ENCODE results near the gene PPM1G.
A peak's percentile ranks its signal among the peaks of the same experiment; 100 is the strongest.

Gene PPM1G, protein sequence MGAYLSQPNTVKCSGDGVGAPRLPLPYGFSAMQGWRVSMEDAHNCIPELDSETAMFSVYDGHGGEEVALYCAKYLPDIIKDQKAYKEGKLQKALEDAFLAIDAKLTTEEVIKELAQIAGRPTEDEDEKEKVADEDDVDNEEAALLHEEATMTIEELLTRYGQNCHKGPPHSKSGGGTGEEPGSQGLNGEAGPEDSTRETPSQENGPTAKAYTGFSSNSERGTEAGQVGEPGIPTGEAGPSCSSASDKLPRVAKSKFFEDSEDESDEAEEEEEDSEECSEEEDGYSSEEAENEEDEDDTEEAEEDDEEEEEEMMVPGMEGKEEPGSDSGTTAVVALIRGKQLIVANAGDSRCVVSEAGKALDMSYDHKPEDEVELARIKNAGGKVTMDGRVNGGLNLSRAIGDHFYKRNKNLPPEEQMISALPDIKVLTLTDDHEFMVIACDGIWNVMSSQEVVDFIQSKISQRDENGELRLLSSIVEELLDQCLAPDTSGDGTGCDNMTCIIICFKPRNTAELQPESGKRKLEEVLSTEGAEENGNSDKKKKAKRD
- long read RNA-seq, transcript PPM1G-201 (10 exons, 2,311 nt) = major isoform, 2,399 of 2,636 reads
- long read RNA-seq, partial matches to known transcripts = 120 of 2,636 reads
- long read RNA-seq, other reads (novel, unspliced or antisense) = 117 of 2,636 reads

DNA sequence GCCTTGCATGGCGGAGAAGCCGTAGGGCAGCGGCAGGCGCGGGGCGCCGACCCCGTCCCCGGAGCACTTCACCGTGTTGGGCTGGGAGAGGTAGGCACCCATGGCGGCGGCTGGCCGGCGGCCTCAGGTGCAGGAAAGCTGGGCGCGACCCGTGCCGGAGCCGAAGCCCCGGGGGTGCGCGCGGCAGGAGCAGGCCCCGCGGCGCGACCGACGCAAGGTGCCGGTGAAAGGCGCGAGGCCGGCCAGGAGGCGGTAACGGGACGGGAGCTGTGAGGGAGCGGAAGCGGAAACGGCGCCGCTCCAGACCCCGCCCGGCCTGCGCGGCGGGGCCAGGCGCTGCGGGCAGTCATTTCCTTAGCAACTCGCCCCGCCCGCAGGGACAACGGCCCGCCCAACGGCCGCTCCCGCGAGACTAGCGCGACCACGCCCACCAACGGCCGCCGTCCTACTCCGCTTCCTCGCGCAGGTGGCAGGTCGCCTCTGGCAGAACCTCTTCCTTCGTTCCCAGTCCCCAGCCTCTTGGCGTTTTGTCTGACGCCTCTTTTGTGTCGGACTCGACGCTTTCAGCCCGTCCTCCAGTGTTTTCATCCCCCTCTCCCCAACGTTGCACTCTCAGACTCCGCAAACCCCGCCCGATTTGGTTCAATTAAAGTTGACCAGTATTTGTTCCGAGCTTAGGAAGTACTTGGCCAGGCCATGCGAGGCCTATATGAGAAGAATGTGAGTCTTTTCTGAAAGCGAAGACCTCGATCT lies at the start of gene PPM1G:
Gene PPM1G, minus strand, starts transcription at position 271 of the 753 bp plus-strand sequence. Its CDS starts 169 bp downstream, at position 102.
- TF ChIP-seq, protein P1, sequence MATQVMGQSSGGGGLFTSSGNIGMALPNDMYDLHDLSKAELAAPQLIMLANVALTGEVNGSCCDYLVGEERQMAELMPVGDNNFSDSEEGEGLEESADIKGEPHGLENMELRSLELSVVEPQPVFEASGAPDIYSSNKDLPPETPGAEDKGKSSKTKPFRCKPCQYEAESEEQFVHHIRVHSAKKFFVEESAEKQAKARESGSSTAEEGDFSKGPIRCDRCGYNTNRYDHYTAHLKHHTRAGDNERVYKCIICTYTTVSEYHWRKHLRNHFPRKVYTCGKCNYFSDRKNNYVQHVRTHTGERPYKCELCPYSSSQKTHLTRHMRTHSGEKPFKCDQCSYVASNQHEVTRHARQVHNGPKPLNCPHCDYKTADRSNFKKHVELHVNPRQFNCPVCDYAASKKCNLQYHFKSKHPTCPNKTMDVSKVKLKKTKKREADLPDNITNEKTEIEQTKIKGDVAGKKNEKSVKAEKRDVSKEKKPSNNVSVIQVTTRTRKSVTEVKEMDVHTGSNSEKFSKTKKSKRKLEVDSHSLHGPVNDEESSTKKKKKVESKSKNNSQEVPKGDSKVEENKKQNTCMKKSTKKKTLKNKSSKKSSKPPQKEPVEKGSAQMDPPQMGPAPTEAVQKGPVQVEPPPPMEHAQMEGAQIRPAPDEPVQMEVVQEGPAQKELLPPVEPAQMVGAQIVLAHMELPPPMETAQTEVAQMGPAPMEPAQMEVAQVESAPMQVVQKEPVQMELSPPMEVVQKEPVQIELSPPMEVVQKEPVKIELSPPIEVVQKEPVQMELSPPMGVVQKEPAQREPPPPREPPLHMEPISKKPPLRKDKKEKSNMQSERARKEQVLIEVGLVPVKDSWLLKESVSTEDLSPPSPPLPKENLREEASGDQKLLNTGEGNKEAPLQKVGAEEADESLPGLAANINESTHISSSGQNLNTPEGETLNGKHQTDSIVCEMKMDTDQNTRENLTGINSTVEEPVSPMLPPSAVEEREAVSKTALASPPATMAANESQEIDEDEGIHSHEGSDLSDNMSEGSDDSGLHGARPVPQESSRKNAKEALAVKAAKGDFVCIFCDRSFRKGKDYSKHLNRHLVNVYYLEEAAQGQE (IDR thresholded peaks at IDR 0.05; ENCODE audit: insufficient replicate concordance, low read depth) = peak; percentile 72
- TF ChIP-seq POLR2AphosphoS5 (IDR thresholded peaks at IDR 0.05; ENCODE audit: low read depth) (peak; percentile 97), GABPA (IDR thresholded peaks at IDR 0.05; ENCODE audit: low read depth) (peak; percentile 86), SPI1 (IDR thresholded peaks at IDR 0.05; ENCODE audit: borderline replicate concordance, low read depth) (peak; percentile 54; the same call in 1 of the 2 replicates)
- TF ChIP-seq, protein P2, sequence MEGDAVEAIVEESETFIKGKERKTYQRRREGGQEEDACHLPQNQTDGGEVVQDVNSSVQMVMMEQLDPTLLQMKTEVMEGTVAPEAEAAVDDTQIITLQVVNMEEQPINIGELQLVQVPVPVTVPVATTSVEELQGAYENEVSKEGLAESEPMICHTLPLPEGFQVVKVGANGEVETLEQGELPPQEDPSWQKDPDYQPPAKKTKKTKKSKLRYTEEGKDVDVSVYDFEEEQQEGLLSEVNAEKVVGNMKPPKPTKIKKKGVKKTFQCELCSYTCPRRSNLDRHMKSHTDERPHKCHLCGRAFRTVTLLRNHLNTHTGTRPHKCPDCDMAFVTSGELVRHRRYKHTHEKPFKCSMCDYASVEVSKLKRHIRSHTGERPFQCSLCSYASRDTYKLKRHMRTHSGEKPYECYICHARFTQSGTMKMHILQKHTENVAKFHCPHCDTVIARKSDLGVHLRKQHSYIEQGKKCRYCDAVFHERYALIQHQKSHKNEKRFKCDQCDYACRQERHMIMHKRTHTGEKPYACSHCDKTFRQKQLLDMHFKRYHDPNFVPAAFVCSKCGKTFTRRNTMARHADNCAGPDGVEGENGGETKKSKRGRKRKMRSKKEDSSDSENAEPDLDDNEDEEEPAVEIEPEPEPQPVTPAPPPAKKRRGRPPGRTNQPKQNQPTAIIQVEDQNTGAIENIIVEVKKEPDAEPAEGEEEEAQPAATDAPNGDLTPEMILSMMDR (IDR thresholded peaks at IDR 0.05; ENCODE audit: insufficient read depth, low read length) = no peak
- no peaks in the 10 kb centered on the region for H3K27me3 ChIP-seq (ENCODE audit: insufficient read depth, poor library complexity, severe bottlenecking)
- H3K4me3 ChIP-seq (replicated peaks; ENCODE audit: insufficient read depth, low read length) = peak within 1 kb of the TSS; percentile 95
- DNase-seq (ENCODE audit: low read depth in 1 of 2, low spot score in 1 of 2) = peak; percentile 93 to 95
- peak within 1 kb of the TSS; percentile 90 for H3K27ac ChIP-seq (replicated peaks)

DNA sequence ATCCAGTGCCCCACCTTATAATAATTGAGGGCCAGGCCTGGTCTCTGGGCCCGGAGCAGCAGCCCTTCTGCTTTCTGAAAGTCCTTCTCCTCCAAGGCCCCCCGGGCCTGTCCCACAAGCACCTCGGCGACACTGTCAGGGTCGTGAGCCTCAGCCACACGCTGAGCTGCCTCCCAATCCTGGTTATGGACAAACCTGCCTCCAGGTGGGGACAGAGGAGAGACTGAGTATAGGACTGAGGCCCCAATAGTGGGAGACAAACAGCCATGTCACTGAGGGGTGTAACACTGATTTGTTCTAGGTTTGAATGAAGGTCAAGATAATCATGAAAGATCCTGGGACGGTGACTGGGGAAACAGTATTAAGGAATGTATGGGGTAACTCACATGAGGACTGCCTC lies 44.6 kb upstream of the PPM1G start:
- no peaks in the 10 kb centered on the region for H3K27me3 ChIP-seq (ENCODE audit: insufficient read depth, poor library complexity, severe bottlenecking)
- DNase-seq (ENCODE audit: low read depth in 1 of 2, low spot score in 1 of 2) = no peak
- no peak for TF ChIP-seq SPI1 (IDR thresholded peaks at IDR 0.05; ENCODE audit: borderline replicate concordance, low read depth)
- TF ChIP-seq POLR2AphosphoS5 (IDR thresholded peaks at IDR 0.05; ENCODE audit: low read depth) = no peak
- no peak for TF ChIP-seq GABPA (IDR thresholded peaks at IDR 0.05; ENCODE audit: low read depth)
- TF ChIP-seq, protein P1 (IDR thresholded peaks at IDR 0.05; ENCODE audit: insufficient replicate concordance, low read depth) = no peak
- TF ChIP-seq, protein P2 (IDR thresholded peaks at IDR 0.05; ENCODE audit: insufficient read depth, low read length) = no peak
- H3K4me3 ChIP-seq (replicated peaks; ENCODE audit: insufficient read depth, low read length) = no peak overlapping the region
- no peak overlapping the region for H3K27ac ChIP-seq (replicated peaks)

DNA sequence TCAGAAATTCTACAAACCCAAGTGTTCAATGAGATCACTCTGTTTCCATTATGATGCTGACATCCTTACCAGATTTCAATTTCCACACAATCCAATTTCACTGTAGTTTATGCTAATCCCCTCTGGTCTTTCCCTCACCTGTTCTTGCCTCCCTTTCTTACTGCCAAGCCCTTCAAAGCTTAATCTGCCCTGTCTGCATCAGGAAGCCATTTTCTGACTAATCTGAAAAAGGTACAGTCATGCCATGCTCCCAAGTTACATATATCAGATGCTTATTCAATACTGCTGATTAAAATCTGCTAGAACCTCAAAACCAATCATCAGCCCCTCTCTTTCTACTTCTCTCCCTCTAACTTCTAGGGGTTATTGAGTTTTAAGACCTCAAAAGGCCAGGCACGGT lies 41.7 kb upstream of the PPM1G start:
- DNase-seq (ENCODE audit: low read depth in 1 of 2, low spot score in 1 of 2) = no peak
- H3K4me3 ChIP-seq (replicated peaks; ENCODE audit: insufficient read depth, low read length) = no peak overlapping the region
- no peak overlapping the region for H3K27ac ChIP-seq (replicated peaks)
- TF ChIP-seq SPI1 (IDR thresholded peaks at IDR 0.05; ENCODE audit: borderline replicate concordance, low read depth) = no peak
- TF ChIP-seq, protein P1 (IDR thresholded peaks at IDR 0.05; ENCODE audit: insufficient replicate concordance, low read depth) = no peak
- TF ChIP-seq, protein P2 (IDR thresholded peaks at IDR 0.05; ENCODE audit: insufficient read depth, low read length) = no peak
- no peak for TF ChIP-seq POLR2AphosphoS5 (IDR thresholded peaks at IDR 0.05; ENCODE audit: low read depth)
- no peak for TF ChIP-seq GABPA (IDR thresholded peaks at IDR 0.05; ENCODE audit: low read depth)
- H3K27me3 ChIP-seq (ENCODE audit: insufficient read depth, poor library complexity, severe bottlenecking) = no peaks in the 10 kb centered on the region
